ENCODE data around the gene CACNA2D4.

DNA sequence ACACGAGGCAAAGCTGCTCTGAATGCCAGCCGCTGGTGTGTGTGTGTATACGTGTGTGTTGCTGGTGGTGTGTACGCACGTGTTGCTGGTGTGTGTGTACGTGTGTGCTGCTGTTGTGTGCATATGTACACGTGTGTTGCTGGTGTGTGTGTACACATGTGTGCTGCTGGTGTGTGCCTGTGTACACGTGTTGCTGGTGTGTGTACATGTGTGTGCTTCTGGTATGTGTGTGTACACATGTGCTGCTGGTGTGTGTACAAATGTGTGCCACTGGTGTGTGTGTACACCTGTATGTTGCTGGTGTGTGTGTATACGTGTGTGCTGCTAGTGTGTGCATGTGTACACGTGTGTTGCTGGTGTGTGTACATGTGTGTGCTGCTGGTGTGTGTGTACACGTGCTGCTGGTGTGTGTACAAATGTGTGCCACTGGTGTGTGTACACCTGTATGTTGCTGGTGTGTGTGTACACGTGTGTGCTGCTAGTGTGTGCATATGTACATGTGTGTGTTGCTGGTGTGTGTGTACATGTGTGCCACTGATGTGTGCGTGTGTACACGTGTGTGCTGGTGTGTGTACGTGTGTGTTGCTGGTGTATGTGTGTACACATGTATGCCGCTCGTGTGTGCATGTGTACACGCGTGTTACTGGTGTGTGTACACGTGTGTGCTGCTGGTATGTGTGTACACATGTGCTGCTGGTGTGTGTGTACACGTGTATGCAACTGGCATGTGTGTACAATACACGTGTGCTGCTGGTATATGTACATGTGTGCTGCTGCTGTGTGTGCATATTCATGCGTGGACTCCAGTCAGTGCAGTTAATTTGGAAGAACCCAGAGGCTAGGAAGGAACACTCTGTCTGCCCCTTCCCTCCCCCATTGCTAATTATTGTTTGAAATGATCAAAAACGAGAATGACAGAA lies 47.2 kb downstream of the CACNA2D4 start:
- TF ChIP-seq POLR2A (IDR thresholded peaks at IDR 0.05): no peak
- no peak for TF ChIP-seq CTCF (IDR thresholded peaks at IDR 0.05)

All from thyroid gland (tissue), 4 donors.